ENCODE measurements around the gene MAP2K4. TPM values are rescaled to one million over a fixed set of nuclear protein-coding genes. Genes with fewer than 3 reads are reported as not detected.

The MAP2K4 gene
- total and polyA plus RNA-seq, 4 donors: 57.7 to 146 (median 70.7) TPM

- no peaks in the 10 kb centered on the region for H3K36me3 ChIP-seq (ENCODE audit: control insufficient read depth, insufficient read depth, low read length)
- no CpG with 5 or more reads among the region's 1 CpG for WGBS (ENCODE audit: insufficient coverage)
- DNase-seq (ENCODE audit: low read depth in 4 of 6, low spot score in 6 of 6): no peak
- no peak overlapping the region for H3K4me3 ChIP-seq (ENCODE audit: low read depth, low read length)
- H3K4me1 ChIP-seq (ENCODE audit: control insufficient read depth, insufficient read depth, low read length): no peaks in the 10 kb centered on the region
- H3K27ac ChIP-seq (ENCODE audit: low read depth, low read length): no peak overlapping the region
- no peaks in the 10 kb centered on the region for H3K27me3 ChIP-seq (ENCODE audit: control insufficient read depth, insufficient read depth, low read length)
- no peaks in the 10 kb centered on the region for H3K9me3 ChIP-seq (ENCODE audit: control insufficient read depth, insufficient read depth, low read length)
Observed at GRCh38 chr17:12099412-12099811, 78.7 kb downstream of the MAP2K4 start.

DNA sequence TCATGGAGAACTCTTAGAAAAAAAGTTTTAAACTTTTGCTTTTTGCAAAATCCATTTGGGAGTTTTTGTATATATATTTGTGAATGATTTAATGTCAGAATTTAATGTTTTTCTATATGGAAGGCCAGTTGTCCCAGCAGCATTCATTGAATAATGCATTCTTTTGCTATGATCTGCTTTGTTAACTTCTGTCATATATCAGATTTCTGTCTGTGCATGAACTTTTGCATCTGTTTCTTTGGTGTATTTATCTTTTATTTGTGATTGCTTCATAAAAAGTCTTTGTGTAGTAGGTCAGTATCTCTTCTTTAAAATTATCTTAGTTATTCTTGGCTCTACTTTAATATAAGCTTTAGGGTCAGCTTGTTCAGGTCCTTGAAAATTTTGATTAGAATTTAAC is 84.2 kb downstream of the MAP2K4 start:
- no peak overlapping the region for H3K27ac ChIP-seq (ENCODE audit: low read depth, low read length)
- no peaks in the 10 kb centered on the region for H3K4me1 ChIP-seq (ENCODE audit: control insufficient read depth, insufficient read depth, low read length)
- H3K27me3 ChIP-seq (ENCODE audit: control insufficient read depth, insufficient read depth, low read length): no peaks in the 10 kb centered on the region
- no peak for DNase-seq (ENCODE audit: low read depth in 4 of 6, low spot score in 6 of 6)
- no peak overlapping the region for H3K4me3 ChIP-seq (ENCODE audit: low read depth, low read length)
- H3K36me3 ChIP-seq (ENCODE audit: control insufficient read depth, insufficient read depth, low read length): no peaks in the 10 kb centered on the region
- H3K9me3 ChIP-seq (ENCODE audit: control insufficient read depth, insufficient read depth, low read length): no peaks in the 10 kb centered on the region

DNA sequence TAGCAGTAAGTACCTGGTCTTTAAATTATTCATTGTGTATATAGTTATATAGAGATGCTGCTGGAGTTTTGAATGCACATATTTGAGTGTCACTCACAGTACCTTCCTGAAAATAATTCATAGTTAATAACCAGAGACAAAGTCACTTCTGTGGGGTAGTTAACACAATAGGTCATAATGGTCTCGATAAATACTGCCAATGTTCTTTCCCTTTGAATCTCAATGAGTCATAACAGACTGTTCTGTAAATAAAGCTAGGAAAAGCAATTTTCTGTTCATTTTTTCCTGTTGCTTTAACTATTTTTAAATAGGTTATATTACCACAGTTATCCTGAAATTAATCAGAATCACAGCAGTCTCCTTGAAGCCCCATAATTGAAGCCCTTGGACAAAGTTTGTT is 87.2 kb downstream of the MAP2K4 start:
- Histone ChIP-seq H3K9me3 (ENCODE audit: control insufficient read depth, insufficient read depth, low read length) (no peaks in the 10 kb centered on the region), H3K4me1 (ENCODE audit: control insufficient read depth, insufficient read depth, low read length) (no peaks in the 10 kb centered on the region), H3K27ac (ENCODE audit: low read depth, low read length) (no peak overlapping the region), H3K4me3 (ENCODE audit: low read depth, low read length) (no peak overlapping the region), H3K36me3 (ENCODE audit: control insufficient read depth, insufficient read depth, low read length) (no peaks in the 10 kb centered on the region), H3K27me3 (ENCODE audit: control insufficient read depth, insufficient read depth, low read length) (no peaks in the 10 kb centered on the region)
- WGBS (ENCODE audit: insufficient coverage): no CpG with 5 or more reads among the region's 1 CpG
- peak in 1 of 6 donors; percentile 18 for DNase-seq (ENCODE audit: low read depth in 4 of 6, low spot score in 6 of 6)

DNA sequence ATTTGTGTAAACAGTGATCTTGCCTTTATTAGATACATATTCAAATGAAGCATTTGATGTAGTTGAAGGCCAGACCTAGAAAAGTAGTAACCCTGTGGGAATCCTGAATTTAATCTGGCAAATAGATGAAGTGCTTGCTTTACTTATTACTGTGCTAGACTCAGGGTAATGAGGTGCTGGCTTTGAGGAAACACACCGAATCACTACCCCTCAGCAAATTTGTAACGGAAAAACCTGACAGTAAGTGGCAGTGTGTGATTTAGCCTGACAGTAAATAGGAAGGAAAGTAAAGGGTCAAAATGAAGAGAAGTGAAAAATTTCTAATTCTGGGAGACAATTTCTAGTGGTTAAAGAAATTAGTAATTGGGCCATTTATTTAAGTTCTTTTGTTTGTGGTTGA is 90.2 kb downstream of the MAP2K4 start:
- Histone ChIP-seq H3K27ac (ENCODE audit: low read depth, low read length) (no peak overlapping the region), H3K27me3 (ENCODE audit: control insufficient read depth, insufficient read depth, low read length) (no peaks in the 10 kb centered on the region), H3K9me3 (ENCODE audit: control insufficient read depth, insufficient read depth, low read length) (no peaks in the 10 kb centered on the region), H3K4me1 (ENCODE audit: control insufficient read depth, insufficient read depth, low read length) (no peaks in the 10 kb centered on the region), H3K4me3 (ENCODE audit: low read depth, low read length) (no peak overlapping the region), H3K36me3 (ENCODE audit: control insufficient read depth, insufficient read depth, low read length) (no peaks in the 10 kb centered on the region)
- peak in 1 of 6 donors; percentile 15 for DNase-seq (ENCODE audit: low read depth in 4 of 6, low spot score in 6 of 6)
- WGBS (ENCODE audit: insufficient coverage): no CpG with 5 or more reads among the region's 2 CpGs

DNA sequence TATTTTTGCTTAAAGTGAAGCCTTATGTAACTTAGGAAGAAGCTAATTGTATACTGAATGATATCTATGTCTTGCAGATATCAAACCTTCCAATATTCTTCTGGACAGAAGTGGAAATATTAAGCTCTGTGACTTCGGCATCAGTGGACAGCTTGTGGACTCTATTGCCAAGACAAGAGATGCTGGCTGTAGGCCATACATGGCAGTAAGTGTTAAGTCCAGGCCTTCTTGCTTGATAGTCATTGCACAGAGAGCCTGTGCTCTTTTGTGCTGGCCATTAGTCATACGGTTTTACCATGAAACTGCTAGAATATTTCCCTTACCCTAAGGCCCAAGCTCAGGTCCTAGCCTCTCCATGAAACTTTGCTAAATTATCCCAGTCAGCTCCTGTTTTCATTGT is 92.5 kb downstream of the MAP2K4 start:
- Histone ChIP-seq H3K36me3 (ENCODE audit: control insufficient read depth, insufficient read depth, low read length) (no peaks in the 10 kb centered on the region), H3K27ac (ENCODE audit: low read depth, low read length) (no peak overlapping the region), H3K27me3 (ENCODE audit: control insufficient read depth, insufficient read depth, low read length) (no peaks in the 10 kb centered on the region), H3K9me3 (ENCODE audit: control insufficient read depth, insufficient read depth, low read length) (no peaks in the 10 kb centered on the region), H3K4me1 (ENCODE audit: control insufficient read depth, insufficient read depth, low read length) (no peaks in the 10 kb centered on the region), H3K4me3 (ENCODE audit: low read depth, low read length) (no peak overlapping the region)
- WGBS (ENCODE audit: insufficient coverage): 79% methylated on average over 2 of the region's 2 CpGs
- DNase-seq (ENCODE audit: low read depth in 4 of 6, low spot score in 6 of 6): no peak

- Histone ChIP-seq H3K36me3 (ENCODE audit: control insufficient read depth, insufficient read depth, low read length) (no peaks in the 10 kb centered on the region), H3K27ac (ENCODE audit: low read depth, low read length) (no peak overlapping the region), H3K4me3 (ENCODE audit: low read depth, low read length) (no peak overlapping the region), H3K4me1 (ENCODE audit: control insufficient read depth, insufficient read depth, low read length) (no peaks in the 10 kb centered on the region), H3K9me3 (ENCODE audit: control insufficient read depth, insufficient read depth, low read length) (no peaks in the 10 kb centered on the region), H3K27me3 (ENCODE audit: control insufficient read depth, insufficient read depth, low read length) (no peaks in the 10 kb centered on the region)
- DNase-seq (ENCODE audit: low read depth in 4 of 6, low spot score in 6 of 6): no peak
- WGBS (ENCODE audit: insufficient coverage): 100% methylated on average over 1 of the region's 3 CpGs
Observed at GRCh38 chr17:12114686-12115418, 94.2 kb downstream of the MAP2K4 start.

DNA sequence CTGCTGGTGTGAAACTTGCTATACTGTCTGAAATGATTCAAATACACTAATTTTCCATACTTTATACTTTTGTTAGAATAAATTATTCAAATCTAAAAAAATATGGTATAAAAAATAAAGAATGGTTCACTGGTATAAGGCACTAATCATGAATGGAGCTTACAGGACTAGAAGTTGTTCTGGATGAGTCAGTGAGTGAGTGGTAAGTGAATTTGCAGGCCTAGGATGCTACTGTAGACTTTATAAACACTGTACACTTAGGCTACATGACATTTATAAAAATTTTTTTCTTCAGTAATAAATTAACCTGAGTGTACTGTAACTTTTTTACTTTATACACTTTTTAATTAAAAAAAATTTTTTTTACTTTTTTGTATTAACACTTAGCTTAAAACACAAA is 95.5 kb downstream of the MAP2K4 start:
- H3K36me3 ChIP-seq (ENCODE audit: control insufficient read depth, insufficient read depth, low read length): no peaks in the 10 kb centered on the region
- no peak for DNase-seq (ENCODE audit: low read depth in 4 of 6, low spot score in 6 of 6)
- H3K4me3 ChIP-seq (ENCODE audit: low read depth, low read length): no peak overlapping the region

GRCh38 chr17:12118617-12119016 is 97.9 kb downstream of the MAP2K4 start:
- Histone ChIP-seq H3K9me3 (ENCODE audit: control insufficient read depth, insufficient read depth, low read length) (no peaks in the 10 kb centered on the region), H3K27ac (ENCODE audit: low read depth, low read length) (no peak overlapping the region), H3K4me1 (ENCODE audit: control insufficient read depth, insufficient read depth, low read length) (no peaks in the 10 kb centered on the region), H3K36me3 (ENCODE audit: control insufficient read depth, insufficient read depth, low read length) (no peaks in the 10 kb centered on the region), H3K4me3 (ENCODE audit: low read depth, low read length) (no peak overlapping the region), H3K27me3 (ENCODE audit: control insufficient read depth, insufficient read depth, low read length) (no peaks in the 10 kb centered on the region)
- no peak for DNase-seq (ENCODE audit: low read depth in 4 of 6, low spot score in 6 of 6)
- 89% methylated on average over 1 of the region's 3 CpGs for WGBS (ENCODE audit: insufficient coverage)

More for the DNA sequence above, 95.5 kb downstream of the MAP2K4 start:
- Histone ChIP-seq H3K27me3 (ENCODE audit: control insufficient read depth, insufficient read depth, low read length) (no peaks in the 10 kb centered on the region), H3K4me1 (ENCODE audit: control insufficient read depth, insufficient read depth, low read length) (no peaks in the 10 kb centered on the region), H3K9me3 (ENCODE audit: control insufficient read depth, insufficient read depth, low read length) (no peaks in the 10 kb centered on the region), H3K27ac (ENCODE audit: low read depth, low read length) (no peak overlapping the region)

DNA sequence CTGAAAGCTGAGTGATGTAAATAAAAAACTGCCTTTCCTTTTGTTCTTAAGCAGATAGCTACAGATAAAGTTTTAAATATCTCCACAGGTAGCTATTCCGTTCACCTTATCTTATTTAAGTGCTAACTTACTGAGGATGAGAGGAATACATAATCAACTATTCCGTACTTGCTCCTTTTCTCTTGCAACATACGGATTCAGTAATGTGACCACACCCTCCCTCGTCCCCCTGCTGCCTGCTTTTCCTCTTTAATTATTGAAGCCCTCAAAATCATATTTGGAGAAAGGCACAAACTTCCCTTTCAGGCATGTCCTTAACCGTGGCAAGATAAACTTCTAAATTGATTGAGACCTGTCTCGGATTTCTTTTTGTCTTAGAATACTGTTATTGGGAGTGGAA is 101.4 kb downstream of the MAP2K4 start:
- DNase-seq (ENCODE audit: low read depth in 4 of 6, low spot score in 6 of 6): no peak
- Histone ChIP-seq H3K9me3 (ENCODE audit: control insufficient read depth, insufficient read depth, low read length) (no peaks in the 10 kb centered on the region), H3K27ac (ENCODE audit: low read depth, low read length) (no peak overlapping the region), H3K36me3 (ENCODE audit: control insufficient read depth, insufficient read depth, low read length) (no peaks in the 10 kb centered on the region), H3K27me3 (ENCODE audit: control insufficient read depth, insufficient read depth, low read length) (no peaks in the 10 kb centered on the region), H3K4me3 (ENCODE audit: low read depth, low read length) (no peak overlapping the region), H3K4me1 (ENCODE audit: control insufficient read depth, insufficient read depth, low read length) (no peaks in the 10 kb centered on the region)
- WGBS (ENCODE audit: insufficient coverage): 60% methylated on average over 3 of the region's 6 CpGs

- no CpG with 5 or more reads among the region's 2 CpGs for WGBS (ENCODE audit: insufficient coverage)
- H3K9me3 ChIP-seq (ENCODE audit: control insufficient read depth, insufficient read depth, low read length): no peaks in the 10 kb centered on the region
- no peak for DNase-seq (ENCODE audit: low read depth in 4 of 6, low spot score in 6 of 6)
- H3K27ac ChIP-seq (ENCODE audit: low read depth, low read length): no peak overlapping the region
- H3K4me3 ChIP-seq (ENCODE audit: low read depth, low read length): no peak overlapping the region
- H3K36me3 ChIP-seq (ENCODE audit: control insufficient read depth, insufficient read depth, low read length): peaks cover 12% of the 10 kb centered on the region
- no peaks in the 10 kb centered on the region for H3K4me1 ChIP-seq (ENCODE audit: control insufficient read depth, insufficient read depth, low read length)
- H3K27me3 ChIP-seq (ENCODE audit: control insufficient read depth, insufficient read depth, low read length): no peaks in the 10 kb centered on the region
Observed at GRCh38 chr17:12127177-12127576, 106.5 kb downstream of the MAP2K4 start.

Measured in spinal cord (tissue), 10 donors.